WTC11 (cell line): ENCODE measurements around the gene C9orf57. TPM values are rescaled to one million over a fixed set of nuclear protein-coding genes. Genes with fewer than 3 reads are reported as not detected.

Experiments used
- ATAC-seq: fragments of 200-7000 bp; cut with Tn5 transposase; 2 replicates; pipeline ENCODE4 v1.10.0; 2021; ENCODE audit warnings: mild to moderate bottlenecking, moderate library complexity
- CTCF ChIA-PET: fragments of 300-600 bp; sonication (Branson Sonifier 250); formaldehyde crosslinking; loops from one replicate; lab custom pipeline; 2021; ENCODE audit warnings: antibody characterized with exemption; lab: Charles Lee
- POLR2A ChIA-PET: fragments of 350-600 bp; sonication (Branson Sonifier 250); formaldehyde crosslinking; loops from one replicate; lab custom pipeline; 2021; ENCODE audit warnings: antibody characterized with exemption; lab: Charles Lee
- DNase-seq: peaks from one replicate; pipeline ENCODE4 v3.0.0; 2021; ENCODE audit warnings: low spot score
- H3K27ac Mint-ChIP-seq: 2 replicates; pipeline ENCODE4 v1.8.0; 2021; ENCODE audit warnings: mixed read lengths
- H3K27me3 Mint-ChIP-seq: 2 replicates; pipeline ENCODE4 v1.8.0; 2021; ENCODE audit warnings: low read depth, mild to moderate bottlenecking, moderate library complexity, mixed read lengths
- H3K36me3 Mint-ChIP-seq: 2 replicates; pipeline ENCODE4 v1.8.0; 2021; ENCODE audit warnings: mixed read lengths
- H3K4me1 Mint-ChIP-seq: 2 replicates; pipeline ENCODE4 v1.8.0; 2022; ENCODE audit warnings: mixed read lengths
- H3K4me3 Mint-ChIP-seq: 2 replicates; pipeline ENCODE4 v1.8.0; 2021; ENCODE audit warnings: mild to moderate bottlenecking, moderate library complexity, mixed read lengths
- H3K9me3 Mint-ChIP-seq: 2 replicates; pipeline ENCODE4 v1.8.0; 2021; ENCODE audit warnings: mixed read lengths
- AR ChIP-seq: fragments of 250-450 bp; sonication (Bioruptor Pico); IDR thresholded peaks from 2 replicates; pipeline ENCODE4 v1.9.0; 2021; ENCODE audit warnings: mild to moderate bottlenecking
- ATF1 ChIP-seq: sonication (generic); formaldehyde crosslinking; IDR thresholded peaks from 2 replicates; pipeline ENCODE4 v1.8.1; 2023; ENCODE audit warnings: mild to moderate bottlenecking, moderate library complexity, missing genetic modification reagents
- CDX4 ChIP-seq: fragments of 250-450 bp; sonication (Bioruptor Pico); IDR thresholded peaks from 2 replicates; pipeline ENCODE4 v1.9.0; 2021; ENCODE audit warnings: moderate library complexity, mild to moderate bottlenecking, inconsistent platforms, borderline replicate concordance
- CREM ChIP-seq: sonication (generic); formaldehyde crosslinking; IDR thresholded peaks from 2 replicates; pipeline ENCODE4 v1.8.1; 2022; ENCODE audit warnings: mild to moderate bottlenecking, missing genetic modification reagents, moderate library complexity
- E2F1 ChIP-seq: sonication (generic); formaldehyde crosslinking; IDR thresholded peaks from 2 replicates; pipeline ENCODE4 v1.8.0; 2022; ENCODE audit warnings: mild to moderate bottlenecking, missing genetic modification reagents
- FOXP1 ChIP-seq: sonication (generic); formaldehyde crosslinking; IDR thresholded peaks from 2 replicates; pipeline ENCODE4 v1.8.0; 2022; ENCODE audit warnings: missing genetic modification reagents, mild to moderate bottlenecking, moderate library complexity, borderline replicate concordance
- FOXP4 ChIP-seq: sonication (generic); formaldehyde crosslinking; IDR thresholded peaks from 2 replicates; pipeline ENCODE4 v1.8.0; 2022; ENCODE audit warnings: mild to moderate bottlenecking, missing genetic modification reagents
- GTF2I ChIP-seq: fragments of 250-450 bp; sonication (Bioruptor Pico); conservative IDR thresholded peaks from 2 replicates; pipeline ENCODE4 v1.4.0; 2021; ENCODE audit warnings: mild to moderate bottlenecking
- MYBL2 ChIP-seq: sonication (generic); formaldehyde crosslinking; IDR thresholded peaks from 2 replicates; pipeline ENCODE4 v1.8.1; 2023; ENCODE audit warnings: mild to moderate bottlenecking, moderate library complexity, missing genetic modification reagents
- OVOL2 ChIP-seq: fragments of 250-450 bp; sonication (Bioruptor Pico); IDR thresholded peaks from 2 replicates; pipeline ENCODE4 v1.9.0; 2021; ENCODE audit warnings: mild to moderate bottlenecking, borderline replicate concordance
- PRRX2 ChIP-seq: fragments of 250-450 bp; sonication (Bioruptor Pico); IDR thresholded peaks from 2 replicates; pipeline ENCODE4 v1.8.0; 2021; ENCODE audit warnings: mild to moderate bottlenecking
- RELA ChIP-seq: sonication (generic); formaldehyde crosslinking; IDR thresholded peaks from 2 replicates; pipeline ENCODE4 v1.8.1; 2022; ENCODE audit warnings: missing genetic modification reagents, mild to moderate bottlenecking, borderline replicate concordance
- SMAD3 ChIP-seq: sonication (generic); formaldehyde crosslinking; IDR thresholded peaks from 2 replicates; pipeline ENCODE4 v1.8.0; 2022; ENCODE audit warnings: missing genetic modification reagents, mild to moderate bottlenecking, borderline replicate concordance
- ZNF219 ChIP-seq: sonication (generic); formaldehyde crosslinking; IDR thresholded peaks from 2 replicates; pipeline ENCODE4 v1.8.0; 2023; ENCODE audit warnings: missing genetic modification reagents, mild to moderate bottlenecking, borderline replicate concordance
- ZNF263 ChIP-seq: sonication (generic); formaldehyde crosslinking; IDR thresholded peaks from 2 replicates; pipeline ENCODE4 v1.8.1; 2022; ENCODE audit warnings: low read depth, mild to moderate bottlenecking, moderate library complexity, missing genetic modification reagents
- ZNF416 ChIP-seq: fragments of 250-450 bp; sonication (Bioruptor Pico); IDR thresholded peaks from 2 replicates; pipeline ENCODE4 v1.9.0; 2021; ENCODE audit warnings: mild to moderate bottlenecking, inconsistent platforms
- ZNF671 ChIP-seq: fragments of 250-450 bp; sonication (Bioruptor Pico); IDR thresholded peaks from 2 replicates; pipeline ENCODE4 v1.8.0; 2021; ENCODE audit warnings: mild to moderate bottlenecking
- total RNA-seq: library from RNA; stranded (reverse); gene quantifications from 3 replicates; pipeline ENCODE4 v1.2.3, GENCODE V29; 2021

Gene C9orf57
- total RNA-seq, 1 experiment from 2014 or later = not detected

GRCh38 chr9:72041369-72041768, 19.0 kb downstream of the C9orf57 start:
- ChIA-PET POLR2A (no interaction called here), CTCF (interaction anchor here (0.8 kb wide), 1 partner anchor 16 kb away, joined by 3 read pairs; no protein-coding TSS in a partner anchor)
- Mint-ChIP-seq H3K36me3 (no peaks in the 10 kb centered on the region), H3K4me3 (no peak overlapping the region), H3K4me1 (peaks cover 3% of the 10 kb centered on the region; the same call in 1 of the 2 replicates), H3K27ac (no peak overlapping the region), H3K9me3 (no peaks in the 10 kb centered on the region), H3K27me3 (no peaks in the 10 kb centered on the region; the same call in 1 of the 2 replicates)
- ATAC-seq (no peak), DNase-seq (no peak)
- TF ChIP-seq PRRX2 (no peak), SMAD3 (CRISPR knock-in tag) (no peak), CREM (CRISPR knock-in tag) (no peak), OVOL2 (no peak), RELA (CRISPR knock-in tag) (no peak), E2F1 (CRISPR knock-in tag) (no peak), ZNF671 (CRISPR knock-in tag) (no peak), ATF1 (CRISPR knock-in tag) (no peak)

- Mint-ChIP-seq H3K27me3 (no peaks in the 10 kb centered on the region), H3K27ac (no peak overlapping the region), H3K36me3 (no peaks in the 10 kb centered on the region), H3K4me1 (peaks cover 3% of the 10 kb centered on the region; the same call in 1 of the 2 replicates), H3K9me3 (no peaks in the 10 kb centered on the region), H3K4me3 (no peak overlapping the region)
- DNase-seq = no peak
- POLR2A ChIA-PET = no interaction called here
- CTCF ChIA-PET = interaction anchor here (0.6 to 4.0 kb wide), 32 partner anchors 9 to 805 kb away, joined by 3 to 57 read pairs (median 5); partner anchors contain the start of genes ABHD17B, C9orf85 and ZFAND5
- no peak for ATAC-seq
- TF ChIP-seq ZNF219 (CRISPR knock-in tag) (no peak), E2F1 (CRISPR knock-in tag) (no peak), ZNF416 (CRISPR knock-in tag) (no peak), FOXP4 (CRISPR knock-in tag) (no peak), MYBL2 (no peak), ZNF263 (no peak), AR (CRISPR knock-in tag) (no peak), CDX4 (CRISPR knock-in tag) (no peak), GTF2I (CRISPR knock-in tag) (no peak), FOXP1 (CRISPR knock-in tag) (no peak)
Measured at GRCh38 chr9:72039532-72039931, 20.9 kb downstream of the C9orf57 start.
